DMS 273 (cell line): Measurements from ENCODE around the gene PLPP3.

Experiments
- DNase-seq: peaks from one replicate; lab custom pipeline; 2025; ENCODE audit not compliant: unreplicated experiment; lab: John Stamatoyannopoulos, UW

PLPP3 gene

GRCh38 chr1:56576880-56577405 lies 2.4 kb downstream of the PLPP3 start:
- DNase-seq: peak; percentile 84

- DNase-seq: no peak
Observed at GRCh38 chr1:56575865-56576264, 3.5 kb downstream of the PLPP3 start.

DNA sequence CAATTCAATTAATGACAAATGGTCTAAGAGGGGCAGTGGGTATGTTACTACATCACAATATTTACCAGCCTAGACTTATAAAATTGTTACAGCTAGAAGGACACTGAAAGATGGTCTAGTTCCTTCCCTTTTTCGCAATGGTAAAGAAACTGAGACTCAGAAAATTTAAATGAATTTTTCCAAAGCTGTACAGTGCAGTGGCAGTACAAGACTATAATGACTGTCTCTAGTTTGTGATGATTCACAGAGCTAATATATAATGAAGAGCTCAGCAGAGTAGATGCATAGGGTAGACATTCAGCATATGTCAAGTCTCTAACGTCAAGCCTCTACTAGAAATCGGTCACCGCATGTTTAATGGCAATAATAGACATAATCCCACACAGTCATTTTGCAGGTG lies 4.6 kb downstream of the PLPP3 start:
- DNase-seq: no peak

GRCh38 chr1:56573311-56573710 lies 6.1 kb downstream of the PLPP3 start:
- DNase-seq: peak; percentile 46

GRCh38 chr1:56572334-56573050 lies 6.9 kb downstream of the PLPP3 start:
- DNase-seq: no peak

- DNase-seq: no peak
Observed at GRCh38 chr1:56571448-56571847, 7.9 kb downstream of the PLPP3 start.

DNA sequence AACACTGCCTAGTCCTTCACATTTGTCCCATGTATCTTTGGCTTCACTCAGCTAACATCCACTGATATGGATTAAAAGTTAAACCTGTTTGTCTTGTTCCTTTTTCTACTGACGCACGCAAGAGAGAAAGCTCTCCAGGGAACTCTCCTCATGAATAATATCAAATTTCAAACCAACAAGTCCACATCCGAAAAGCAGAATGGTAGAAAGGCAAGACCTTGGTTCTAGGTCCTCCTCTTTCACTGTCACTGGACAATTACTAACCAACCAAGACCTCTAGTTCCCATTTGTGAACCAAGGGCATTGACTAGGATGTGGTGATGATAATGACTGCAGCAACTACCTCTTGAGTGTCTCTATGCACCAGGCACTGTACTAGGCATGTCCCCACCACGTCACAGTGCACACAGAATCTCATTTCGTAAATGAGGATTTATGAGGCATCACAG lies 8.4 kb downstream of the PLPP3 start:
- DNase-seq: no peak

DNA sequence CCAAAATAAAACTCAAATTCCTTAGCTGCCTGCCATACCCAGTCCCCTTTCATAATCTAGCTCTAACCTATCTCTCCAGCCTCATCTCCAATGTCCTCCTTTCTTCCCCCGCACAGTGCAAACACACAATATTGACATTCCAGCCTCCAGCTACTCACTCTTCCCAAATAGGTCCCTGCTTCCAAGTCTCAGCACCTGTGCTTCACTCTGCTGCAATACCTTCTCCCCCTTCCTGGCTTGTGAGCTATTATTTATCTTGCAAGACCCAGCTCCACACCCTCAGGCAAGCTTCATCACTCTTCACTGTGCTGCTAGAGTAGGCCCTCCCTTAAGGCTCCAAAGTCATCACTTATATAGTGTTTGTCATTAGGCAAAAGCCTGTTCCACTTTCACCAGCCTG lies 9.7 kb downstream of the PLPP3 start:
- DNase-seq: no peak

GRCh38 chr1:56566994-56567393 lies 12.4 kb downstream of the PLPP3 start:
- no peak for DNase-seq

GRCh38 chr1:56566061-56566744 lies 13.2 kb downstream of the PLPP3 start:
- DNase-seq: no peak

- DNase-seq: no peak
Observed at GRCh38 chr1:56564615-56565014, 14.7 kb downstream of the PLPP3 start.

DNA sequence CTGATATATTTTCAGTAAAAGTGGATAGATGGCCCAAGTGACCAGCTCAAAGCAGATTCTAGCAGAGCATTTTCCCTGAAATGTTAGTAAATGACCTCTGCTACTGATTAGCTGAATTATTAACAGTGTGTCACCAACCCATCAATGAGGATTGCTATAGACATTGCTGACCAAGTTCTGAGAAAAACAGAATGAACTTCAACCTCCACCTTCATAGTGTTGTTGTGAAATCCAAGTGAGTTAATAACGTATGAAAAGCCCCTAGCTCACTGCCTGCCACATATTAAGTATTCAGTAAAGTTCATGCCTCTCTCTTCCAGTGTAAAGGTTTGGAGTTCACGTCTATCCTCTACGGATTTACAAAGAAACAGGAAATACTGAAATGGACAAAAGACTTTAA lies 15.8 kb downstream of the PLPP3 start:
- no peak for DNase-seq

DNA sequence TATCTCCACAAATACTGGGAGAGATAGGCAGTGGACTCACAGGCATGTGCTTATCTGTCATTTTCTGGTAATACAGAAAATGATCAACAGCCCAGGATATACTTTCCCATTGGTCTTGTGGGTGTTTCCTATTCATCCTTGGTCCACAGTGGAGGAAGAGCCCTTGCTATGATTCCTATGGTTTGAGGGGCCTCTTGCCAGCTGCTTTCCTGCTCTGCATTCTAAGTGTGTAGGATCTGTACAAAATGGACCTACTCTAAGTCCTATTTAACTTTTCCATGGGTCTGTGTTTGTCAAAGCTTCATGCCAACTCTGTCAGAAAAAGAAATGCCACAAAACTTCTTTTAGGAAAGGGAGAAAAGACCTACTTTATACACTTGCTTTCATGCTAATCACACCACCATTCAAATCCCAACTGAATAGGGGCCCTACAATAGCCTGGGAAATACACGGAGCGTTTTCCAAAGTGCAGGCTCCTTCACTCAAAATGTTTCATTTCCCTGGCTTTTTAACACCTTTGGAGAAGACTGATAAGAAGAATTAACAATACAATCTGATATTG lies 16.4 kb downstream of the PLPP3 start:
- DNase-seq: no peak

- DNase-seq: no peak
Observed at GRCh38 chr1:56561227-56562019, 17.9 kb downstream of the PLPP3 start.

- no peak for DNase-seq
Observed at GRCh38 chr1:56557746-56558145, 21.6 kb downstream of the PLPP3 start.

DNA sequence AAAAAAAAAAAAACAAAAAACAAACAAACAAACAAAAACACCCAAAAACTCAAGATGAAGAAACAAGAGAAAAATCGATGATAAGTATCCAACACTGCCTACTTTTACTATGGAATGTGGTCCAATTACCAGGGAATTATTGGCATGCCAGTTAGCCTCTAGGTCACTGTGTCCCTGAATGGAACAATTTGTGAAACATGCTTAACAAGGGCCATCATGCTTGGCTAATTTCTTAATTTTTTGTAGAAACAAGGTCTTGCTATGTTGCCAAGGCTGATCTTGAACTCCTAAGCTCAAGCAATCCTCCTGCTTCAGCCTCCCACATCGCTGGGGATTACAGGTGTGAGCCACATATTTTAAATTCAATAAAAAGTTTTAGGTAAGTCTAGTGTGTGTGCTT lies 23.9 kb downstream of the PLPP3 start:
- no peak for DNase-seq

GRCh38 chr1:56553046-56553445 lies 26.3 kb downstream of the PLPP3 start:
- DNase-seq: no peak

DNA sequence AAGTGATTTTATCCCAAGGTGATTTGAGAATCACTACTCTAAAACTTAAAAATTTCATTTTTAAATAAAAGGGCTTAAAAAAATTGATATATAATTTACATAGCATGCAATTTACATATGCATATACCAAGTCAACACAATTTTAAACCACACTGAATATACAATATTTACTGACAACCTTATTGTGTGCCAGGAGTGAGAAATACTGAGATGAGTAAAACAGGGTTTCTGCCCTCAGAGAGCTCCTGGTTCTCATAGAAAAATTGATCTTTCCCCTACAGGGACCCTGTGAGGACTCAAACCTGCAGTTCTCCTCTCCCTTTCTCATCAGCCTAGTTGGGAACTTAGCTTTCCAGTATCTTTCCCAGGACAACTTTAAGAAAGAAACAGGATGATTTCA lies 27.0 kb downstream of the PLPP3 start:
- DNase-seq: no peak

GRCh38 chr1:56551691-56552090 lies 27.7 kb downstream of the PLPP3 start:
- DNase-seq: peak; percentile 73

DNA sequence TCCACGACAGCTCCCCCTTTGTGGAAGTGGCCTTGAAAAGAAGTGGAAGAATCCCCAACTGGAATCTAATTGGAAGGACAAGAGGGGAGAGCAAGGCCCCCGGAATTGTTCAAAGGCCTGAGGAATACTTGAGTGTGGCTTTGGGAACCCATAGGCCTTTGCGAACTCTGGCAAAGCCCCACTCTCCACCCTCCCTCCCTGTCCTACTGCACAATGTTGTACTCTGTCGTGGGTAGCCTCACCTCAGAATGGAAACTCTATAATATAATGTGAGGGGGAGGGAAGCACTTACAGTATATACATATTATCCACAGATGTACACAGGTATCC lies 28.5 kb downstream of the PLPP3 start:
- no peak for DNase-seq

GRCh38 chr1:56550138-56550858 lies 29.1 kb downstream of the PLPP3 start:
- no peak for DNase-seq
